HuH-7 (cell line): ENCODE results near the gene GADD45GIP1.
A peak's percentile ranks its signal among the peaks of the same experiment; 100 is the strongest.
"Not testable (repeated sequence)": the region's sequence is repeated elsewhere in the genome, so short reads cannot be mapped to it uniquely, and the experiment has no call there.

ENCODE experiments used
- DNase-seq: peaks from one replicate; pipeline ENCODE4 v3.0.0; 2011; ENCODE audit warnings: low spot score

The GADD45GIP1 gene

GRCh38 chr19:12939975-12940423 is 17.0 kb downstream of the GADD45GIP1 start:
- DNase-seq: no peak

- no peak for DNase-seq
Measured at GRCh38 chr19:12938779-12939601, 18.0 kb downstream of the GADD45GIP1 start.

- DNase-seq: peak; percentile 99
Measured at GRCh38 chr19:12937927-12938778, 18.9 kb downstream of the GADD45GIP1 start, which contains the start of gene CALR. TSS of gene CALR (plus strand) at chr19:12938609. CDS start at chr19:12938680, 71 bp downstream.

- peak; percentile 27 for DNase-seq
Measured at GRCh38 chr19:12937093-12937926, 19.7 kb downstream of the GADD45GIP1 start.

- DNase-seq: no peak
Measured at GRCh38 chr19:12936582-12936981, 20.4 kb downstream of the GADD45GIP1 start.

GRCh38 chr19:12935071-12935470 is 22.0 kb downstream of the GADD45GIP1 start:
- DNase-seq: no peak

- DNase-seq: peak; percentile 90
Measured at GRCh38 chr19:12933287-12934072, 23.5 kb downstream of the GADD45GIP1 start, which contains the start of gene FARSA. TSS of gene FARSA (minus strand) at chr19:12933711. CDS start at chr19:12933696, 15 bp downstream.

GRCh38 chr19:12932392-12933286 is 24.4 kb downstream of the GADD45GIP1 start:
- DNase-seq: no peak

- DNase-seq: no peak
Measured at GRCh38 chr19:12930002-12930645, 26.9 kb downstream of the GADD45GIP1 start.

GRCh38 chr19:12924621-12925310 is 32.3 kb downstream of the GADD45GIP1 start:
- no peak for DNase-seq

- DNase-seq: no peak
Measured at GRCh38 chr19:12922959-12923358, 34.1 kb downstream of the GADD45GIP1 start.

GRCh38 chr19:12921047-12921446 is 36.0 kb downstream of the GADD45GIP1 start:
- DNase-seq: no peak

- DNase-seq: no peak
Measured at GRCh38 chr19:12918253-12918652, 38.8 kb downstream of the GADD45GIP1 start.

- not testable (repeated sequence) for DNase-seq
Measured at GRCh38 chr19:12915860-12916259, 41.2 kb downstream of the GADD45GIP1 start.

- no peak for DNase-seq
Measured at GRCh38 chr19:12913851-12914690, 43.0 kb downstream of the GADD45GIP1 start.

GRCh38 chr19:12913011-12913561 is 43.9 kb downstream of the GADD45GIP1 start:
- DNase-seq: no peak

- DNase-seq: no peak
Measured at GRCh38 chr19:12912571-12912970, 44.5 kb downstream of the GADD45GIP1 start.
